KMS-11 (cell line): ENCODE data around the gene CTSO.

ENCODE experiments used
- H2AFZ ChIP-seq: fragments of 200-600 bp; sonication (generic); 2 replicates; pipeline ENCODE4 v1.6.1; 2016; ENCODE audit warnings: antibody characterized with exemption, mixed run types, low read depth
- H3K27ac ChIP-seq: fragments of 200-600 bp; sonication (generic); 2 replicates; pipeline ENCODE4 v1.6.1; 2016; ENCODE audit warnings: mild to moderate bottlenecking, mixed run types
- H3K27me3 ChIP-seq: fragments of 200-600 bp; sonication (generic); 2 replicates; pipeline ENCODE4 v1.6.1; 2017; ENCODE audit warnings: mild to moderate bottlenecking, low read depth, mixed run types, moderate library complexity; ENCODE audit not compliant: insufficient read depth
- H3K36me3 ChIP-seq: fragments of 200-600 bp; sonication (generic); 2 replicates; pipeline ENCODE4 v1.6.1; 2017; ENCODE audit warnings: mild to moderate bottlenecking, mixed run types; ENCODE audit not compliant: insufficient read depth
- H3K4me1 ChIP-seq: fragments of 200-600 bp; sonication (generic); 2 replicates; pipeline ENCODE4 v1.6.1; 2016; ENCODE audit warnings: mild to moderate bottlenecking, low read depth, mixed run types; ENCODE audit not compliant: poor library complexity, severe bottlenecking
- H3K4me2 ChIP-seq: fragments of 200-600 bp; sonication (generic); 2 replicates; pipeline ENCODE4 v1.7.0; 2016; ENCODE audit warnings: mild to moderate bottlenecking, mixed run types
- H3K4me3 ChIP-seq: fragments of 200-600 bp; sonication (generic); IDR thresholded peaks from 2 replicates; pipeline ENCODE4 v1.6.1; 2017; ENCODE audit warnings: low read depth, low read length, mixed read lengths; ENCODE audit not compliant: insufficient read depth
- H3K79me2 ChIP-seq: fragments of 200-600 bp; sonication (generic); 2 replicates; pipeline ENCODE4 v1.6.1; 2016; ENCODE audit warnings: low read depth, mixed run types; ENCODE audit not compliant: insufficient read depth
- H3K9ac ChIP-seq: fragments of 200-600 bp; sonication (generic); 2 replicates; pipeline ENCODE4 v1.6.1; 2016; ENCODE audit warnings: mild to moderate bottlenecking, mixed run types
- H4K20me1 ChIP-seq: fragments of 200-600 bp; sonication (generic); 2 replicates; pipeline ENCODE4 v1.6.1; 2016; ENCODE audit warnings: mild to moderate bottlenecking, mixed run types; ENCODE audit not compliant: insufficient read depth
- CTCF ChIP-seq: fragments of 200-600 bp; sonication (generic); conservative IDR thresholded peaks from 2 replicates; pipeline ENCODE4 v1.6.1; 2017; ENCODE audit warnings: low read depth, mild to moderate bottlenecking, antibody characterized with exemption, low read length, moderate library complexity, mixed read lengths

CTSO gene

GRCh38 chr4:155906554-155907247 lies 47.0 kb downstream of the CTSO start:
- Histone ChIP-seq H3K79me2 (no peaks in the 10 kb centered on the region), H3K36me3 (no peaks in the 10 kb centered on the region), H4K20me1 (no peaks in the 10 kb centered on the region), H3K9ac (no peak overlapping the region), H3K4me3 (no peak overlapping the region), H3K27me3 (no peaks in the 10 kb centered on the region), H2AFZ (no peak overlapping the region), H3K4me2 (peak overlapping the region; percentile 61; the same call in 1 of the 2 replicates), H3K4me1 (peaks cover 36% of the 10 kb centered on the region), H3K27ac (no peak overlapping the region)
- no peak for TF ChIP-seq CTCF

- Histone ChIP-seq H3K4me3 (no peak overlapping the region), H3K79me2 (no peaks in the 10 kb centered on the region), H3K9ac (no peak overlapping the region), H3K36me3 (no peaks in the 10 kb centered on the region), H4K20me1 (no peaks in the 10 kb centered on the region), H2AFZ (no peak overlapping the region), H3K27ac (no peak overlapping the region), H3K27me3 (no peaks in the 10 kb centered on the region), H3K4me2 (no peak overlapping the region), H3K4me1 (peaks cover 50% of the 10 kb centered on the region)
- TF ChIP-seq CTCF = no peak
Observed at GRCh38 chr4:155904331-155904730, 49.3 kb downstream of the CTSO start.

GRCh38 chr4:155903453-155903852 lies 50.2 kb downstream of the CTSO start, which contains the start of gene TDO2:
TSS of gene TDO2 (plus strand) at chr4:155903696. CDS start at chr4:155903759, 63 bp downstream.
- H4K20me1 ChIP-seq = no peaks in the 10 kb centered on the region
- H3K79me2 ChIP-seq = no peaks in the 10 kb centered on the region
- H3K27me3 ChIP-seq = no peaks in the 10 kb centered on the region
- H3K36me3 ChIP-seq = no peaks in the 10 kb centered on the region
- no peak within 1 kb of the TSS for H3K4me3 ChIP-seq
- no peak within 1 kb of the TSS for H2AFZ ChIP-seq
- H3K9ac ChIP-seq = no peak within 1 kb of the TSS
- H3K4me1 ChIP-seq = peaks cover 45% of the 10 kb centered on the region
- TF ChIP-seq CTCF = no peak
- no peak within 1 kb of the TSS for H3K4me2 ChIP-seq
- no peak within 1 kb of the TSS for H3K27ac ChIP-seq

GRCh38 chr4:155901013-155901412 lies 52.7 kb downstream of the CTSO start:
- Histone ChIP-seq H2AFZ (peak overlapping the region; percentile 3; the same call in 1 of the 2 replicates), H3K4me2 (peak overlapping the region; percentile 69)

More at GRCh38 chr4:155901013-155901412, 52.7 kb downstream of the CTSO start:
- TF ChIP-seq CTCF = no peak
- no peaks in the 10 kb centered on the region for H3K27me3 ChIP-seq
- no peaks in the 10 kb centered on the region for H3K79me2 ChIP-seq
- H3K36me3 ChIP-seq = no peaks in the 10 kb centered on the region
- no peak overlapping the region for H3K4me3 ChIP-seq
- H3K27ac ChIP-seq = peak overlapping the region; percentile 16
- H4K20me1 ChIP-seq = no peaks in the 10 kb centered on the region
- no peak overlapping the region for H3K9ac ChIP-seq
- H3K4me1 ChIP-seq = peaks cover 24% of the 10 kb centered on the region
